Mammary epithelial cell (primary cell): ENCODE measurements around the gene SLC44A1.

Source experiments
- EZH2 ChIP-seq: IDR thresholded peaks from 2 replicates; pipeline ENCODE4 v1.6.1; 2012; ENCODE audit warnings: low read length, inconsistent platforms, borderline replicate concordance
- TF ChIP-seq, protein P1 (sequence below), 2 donors: IDR thresholded peaks in 1 of 2; conservative IDR thresholded peaks in 1 of 2; 2 replicates each; pipeline ENCODE4 v1.5.1; 2011 to 2012; ENCODE audit warnings: inconsistent platforms in 2 of 2, low read length in 2 of 2, mild to moderate bottlenecking in 2 of 2, control low read depth in 1 of 2, low read depth in 1 of 2; ENCODE audit not compliant: insufficient read depth in 1 of 2; ENCODE audit errors: extremely low read depth in 1 of 2

DNA sequence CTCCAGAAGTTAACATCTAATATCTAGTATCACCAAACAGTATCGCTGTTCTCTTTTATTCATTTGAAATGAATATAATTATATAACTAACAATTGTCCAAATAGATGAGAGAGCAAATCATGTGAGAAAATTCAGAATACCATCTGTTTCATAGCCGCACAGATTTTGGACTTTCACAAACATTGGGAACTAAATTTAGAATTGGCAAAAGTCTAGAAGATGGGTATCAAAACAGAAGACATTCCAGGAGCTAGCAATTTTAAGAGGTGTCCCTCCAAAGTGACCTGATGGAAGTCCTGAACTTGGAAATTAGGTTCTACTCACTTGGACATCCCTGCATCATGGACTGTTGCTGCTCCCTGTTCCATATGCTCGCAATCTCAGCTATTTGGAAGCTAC is 146.4 kb downstream of the SLC44A1 start:
- TF ChIP-seq, protein P1, sequence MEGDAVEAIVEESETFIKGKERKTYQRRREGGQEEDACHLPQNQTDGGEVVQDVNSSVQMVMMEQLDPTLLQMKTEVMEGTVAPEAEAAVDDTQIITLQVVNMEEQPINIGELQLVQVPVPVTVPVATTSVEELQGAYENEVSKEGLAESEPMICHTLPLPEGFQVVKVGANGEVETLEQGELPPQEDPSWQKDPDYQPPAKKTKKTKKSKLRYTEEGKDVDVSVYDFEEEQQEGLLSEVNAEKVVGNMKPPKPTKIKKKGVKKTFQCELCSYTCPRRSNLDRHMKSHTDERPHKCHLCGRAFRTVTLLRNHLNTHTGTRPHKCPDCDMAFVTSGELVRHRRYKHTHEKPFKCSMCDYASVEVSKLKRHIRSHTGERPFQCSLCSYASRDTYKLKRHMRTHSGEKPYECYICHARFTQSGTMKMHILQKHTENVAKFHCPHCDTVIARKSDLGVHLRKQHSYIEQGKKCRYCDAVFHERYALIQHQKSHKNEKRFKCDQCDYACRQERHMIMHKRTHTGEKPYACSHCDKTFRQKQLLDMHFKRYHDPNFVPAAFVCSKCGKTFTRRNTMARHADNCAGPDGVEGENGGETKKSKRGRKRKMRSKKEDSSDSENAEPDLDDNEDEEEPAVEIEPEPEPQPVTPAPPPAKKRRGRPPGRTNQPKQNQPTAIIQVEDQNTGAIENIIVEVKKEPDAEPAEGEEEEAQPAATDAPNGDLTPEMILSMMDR (conservative IDR thresholded peaks at IDR 0.05 in 1 of 2, IDR thresholded peaks at IDR 0.05 in 1 of 2; ENCODE audit: extremely low read depth in 1 of 2, insufficient read depth in 1 of 2, low read depth in 1 of 2, low read length in 2 of 2): no peak
- TF ChIP-seq EZH2: no peak
